22Rv1 (cell line): ENCODE results near the gene BSND.

Source experiments
- CTCF ChIP-seq: fragments of 450-650 bp; IDR thresholded peaks from 2 replicates; pipeline ENCODE4 v1.5.1; 2017; ENCODE audit warnings: mild to moderate bottlenecking
- ZFX ChIP-seq: fragments of 450-650 bp; IDR thresholded peaks from 2 replicates; pipeline ENCODE4 v1.6.1; 2017; ENCODE audit warnings: antibody characterized with exemption, borderline replicate concordance

- no peak for TF ChIP-seq CTCF
- TF ChIP-seq ZFX = no peak
These were observed 46.1 kb downstream of the BSND start for GRCh38 chr1:55044617-55045397.
